Colonic mucosa (tissue), 4 donors: ENCODE data around the gene CLTCL1. TPM values are rescaled to one million over a fixed set of nuclear protein-coding genes. Genes with fewer than 3 reads are reported as not detected.

Experiments
- DNase-seq: peaks from one replicate; pipeline ENCODE4 v3.0.0-alpha.2; 2020
- H3K27ac ChIP-seq: fragments of 200-600 bp; one replicate; pipeline ENCODE4 v1.8.0; 2021
- H3K27me3 ChIP-seq: fragments of 200-600 bp; one replicate; pipeline ENCODE4 v1.8.0; 2021
- H3K36me3 ChIP-seq: fragments of 200-600 bp; one replicate; pipeline ENCODE4 v1.8.0; 2021
- H3K4me1 ChIP-seq: fragments of 200-600 bp; one replicate; pipeline ENCODE4 v1.8.0; 2021; ENCODE audit warnings: mild to moderate bottlenecking
- H3K4me3 ChIP-seq: fragments of 200-600 bp; one replicate; pipeline ENCODE4 v1.8.0; 2021
- H3K9ac ChIP-seq, 2 donors: one replicate each; pipeline ENCODE4 v1.7.0; 2013; ENCODE audit warnings: control low read depth in 2 of 2, low read depth in 2 of 2, low read length in 2 of 2
- H3K9me3 ChIP-seq: fragments of 200-600 bp; one replicate; pipeline ENCODE4 v1.8.0; 2021
- intact Hi-C: fragments of 100-400 bp; cut with DNase I; formaldehyde crosslinking; loops from one replicate; pipeline ENCODE4 v1.14.1; 2022
- total RNA-seq, 2 donors: library from RNA; stranded (reverse); fragmentation: NEBNext Ultra II Directional in 1 of 2; extraction: Animal tissue kit (Norgen Biotek cat#: 25700) in 1 of 2; gene quantifications; one replicate each; pipeline ENCODE4 v1.2.1, GENCODE V29; 2021
- TF ChIP-seq, protein P1 (sequence below): fragments of 200-600 bp; IDR thresholded peaks from one replicate; pipeline ENCODE4 v1.8.0; 2022; ENCODE audit warnings: antibody characterized with exemption, mild to moderate bottlenecking
- donor health status: healthy.
- donor health status: DM: no; HTN: no; CAD: no.
- donor health status: DM: no; HTN: no; CAD: no.

Gene CLTCL1
- total RNA-seq, 2 donors from 2014 or later: 3.4 to 3.5 TPM

DNA sequence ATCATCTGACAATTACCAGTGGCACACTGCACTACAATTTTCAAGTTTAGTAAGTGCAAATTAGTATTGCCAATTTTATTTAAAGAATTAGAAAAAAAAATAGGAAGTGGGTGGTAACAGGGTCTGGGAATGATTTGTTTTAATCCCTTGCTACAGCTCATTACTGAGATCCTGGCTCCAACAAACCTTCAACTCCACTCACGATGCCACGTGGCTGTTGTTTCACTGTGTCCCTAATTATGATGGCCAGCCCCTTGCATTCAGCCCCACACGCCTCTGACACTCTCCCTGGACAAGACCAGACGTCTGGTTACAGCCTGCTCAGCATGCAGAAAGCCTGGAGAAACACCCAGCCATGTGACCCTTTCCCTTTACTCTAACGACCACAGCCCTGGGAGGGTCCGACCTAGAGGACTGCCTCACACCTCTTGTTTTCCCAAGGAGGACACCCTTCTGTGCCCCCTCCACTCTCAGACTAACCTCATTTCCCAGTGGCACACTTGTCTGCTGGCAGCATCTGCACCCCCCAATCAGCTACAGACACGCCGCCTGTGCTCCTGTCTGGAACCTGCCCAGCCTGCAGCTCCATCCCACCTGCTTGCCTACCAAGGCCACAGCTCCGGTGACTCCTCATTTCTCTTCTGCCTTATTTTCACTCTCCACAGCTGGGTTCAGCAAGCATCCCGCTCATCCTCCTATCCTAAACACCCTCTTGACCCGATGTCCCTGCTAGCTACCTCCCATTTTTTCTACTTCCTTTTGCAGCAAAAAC is 94.5 kb downstream of the CLTCL1 start:
- no peaks in the 10 kb centered on the region for H3K9me3 ChIP-seq

DNA sequence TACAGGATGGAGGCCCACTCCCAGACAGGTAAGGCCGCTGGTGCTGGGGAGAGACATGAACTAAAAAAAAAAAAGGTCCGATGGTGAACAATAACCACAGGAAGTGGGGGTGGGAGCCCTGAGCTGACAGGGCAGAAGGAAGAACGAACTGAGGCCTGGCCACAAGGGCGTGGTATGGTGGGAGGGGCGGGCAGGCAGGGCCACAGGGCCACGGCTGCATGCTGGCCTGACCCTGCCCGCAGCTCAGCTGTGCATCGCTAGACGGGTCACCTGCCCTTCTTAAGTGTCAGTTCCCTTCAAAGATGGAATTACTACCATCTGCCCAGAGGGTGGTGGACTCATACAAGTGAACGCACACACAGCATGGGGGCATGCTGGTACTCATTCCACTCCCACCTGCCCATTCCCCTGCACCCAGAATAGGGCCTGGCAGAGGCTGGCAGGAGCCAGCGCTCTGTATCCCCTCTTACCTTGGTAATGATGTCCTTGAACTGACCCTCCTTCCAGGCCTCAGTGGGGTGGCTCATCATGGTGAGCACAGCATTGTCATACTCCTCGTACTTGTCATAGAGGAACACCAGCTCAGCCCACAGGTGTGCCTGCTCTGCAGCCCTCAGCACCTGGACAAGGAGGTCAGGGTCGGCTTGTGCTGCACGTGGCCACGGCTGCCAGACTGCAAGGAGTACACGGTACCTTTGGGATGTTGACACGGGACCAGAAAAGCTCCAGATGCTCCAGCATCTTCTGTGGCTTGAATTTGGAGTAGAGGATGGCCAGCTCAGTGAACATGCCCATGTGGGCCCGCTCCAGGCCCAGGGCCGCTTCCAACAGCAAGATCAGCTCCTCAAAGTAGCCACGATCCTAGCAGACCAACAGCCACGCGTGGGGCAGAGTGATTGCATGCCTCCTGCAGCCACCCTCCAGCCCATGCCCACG is 95.5 kb downstream of the CLTCL1 start:
- Histone ChIP-seq H3K9ac (no peak overlapping the region), H3K36me3 (no peaks in the 10 kb centered on the region), H3K27ac (no peak overlapping the region), H3K4me1 (no peaks in the 10 kb centered on the region), H3K27me3 (no peaks in the 10 kb centered on the region), H3K4me3 (no peak overlapping the region), H3K9me3 (no peaks in the 10 kb centered on the region)
- DNase-seq: no peak
- intact Hi-C loops: no loop called here
- TF ChIP-seq, protein P1, sequence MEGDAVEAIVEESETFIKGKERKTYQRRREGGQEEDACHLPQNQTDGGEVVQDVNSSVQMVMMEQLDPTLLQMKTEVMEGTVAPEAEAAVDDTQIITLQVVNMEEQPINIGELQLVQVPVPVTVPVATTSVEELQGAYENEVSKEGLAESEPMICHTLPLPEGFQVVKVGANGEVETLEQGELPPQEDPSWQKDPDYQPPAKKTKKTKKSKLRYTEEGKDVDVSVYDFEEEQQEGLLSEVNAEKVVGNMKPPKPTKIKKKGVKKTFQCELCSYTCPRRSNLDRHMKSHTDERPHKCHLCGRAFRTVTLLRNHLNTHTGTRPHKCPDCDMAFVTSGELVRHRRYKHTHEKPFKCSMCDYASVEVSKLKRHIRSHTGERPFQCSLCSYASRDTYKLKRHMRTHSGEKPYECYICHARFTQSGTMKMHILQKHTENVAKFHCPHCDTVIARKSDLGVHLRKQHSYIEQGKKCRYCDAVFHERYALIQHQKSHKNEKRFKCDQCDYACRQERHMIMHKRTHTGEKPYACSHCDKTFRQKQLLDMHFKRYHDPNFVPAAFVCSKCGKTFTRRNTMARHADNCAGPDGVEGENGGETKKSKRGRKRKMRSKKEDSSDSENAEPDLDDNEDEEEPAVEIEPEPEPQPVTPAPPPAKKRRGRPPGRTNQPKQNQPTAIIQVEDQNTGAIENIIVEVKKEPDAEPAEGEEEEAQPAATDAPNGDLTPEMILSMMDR: no peak

More for the DNA sequence above, 94.5 kb downstream of the CLTCL1 start:
- Histone ChIP-seq H3K4me3 (no peak overlapping the region), H3K9ac (no peak overlapping the region), H3K27ac (no peak overlapping the region), H3K4me1 (no peaks in the 10 kb centered on the region), H3K27me3 (no peaks in the 10 kb centered on the region), H3K36me3 (no peaks in the 10 kb centered on the region)
- intact Hi-C loops: no loop called here
- TF ChIP-seq, protein P1: no peak
- DNase-seq: no peak

DNA sequence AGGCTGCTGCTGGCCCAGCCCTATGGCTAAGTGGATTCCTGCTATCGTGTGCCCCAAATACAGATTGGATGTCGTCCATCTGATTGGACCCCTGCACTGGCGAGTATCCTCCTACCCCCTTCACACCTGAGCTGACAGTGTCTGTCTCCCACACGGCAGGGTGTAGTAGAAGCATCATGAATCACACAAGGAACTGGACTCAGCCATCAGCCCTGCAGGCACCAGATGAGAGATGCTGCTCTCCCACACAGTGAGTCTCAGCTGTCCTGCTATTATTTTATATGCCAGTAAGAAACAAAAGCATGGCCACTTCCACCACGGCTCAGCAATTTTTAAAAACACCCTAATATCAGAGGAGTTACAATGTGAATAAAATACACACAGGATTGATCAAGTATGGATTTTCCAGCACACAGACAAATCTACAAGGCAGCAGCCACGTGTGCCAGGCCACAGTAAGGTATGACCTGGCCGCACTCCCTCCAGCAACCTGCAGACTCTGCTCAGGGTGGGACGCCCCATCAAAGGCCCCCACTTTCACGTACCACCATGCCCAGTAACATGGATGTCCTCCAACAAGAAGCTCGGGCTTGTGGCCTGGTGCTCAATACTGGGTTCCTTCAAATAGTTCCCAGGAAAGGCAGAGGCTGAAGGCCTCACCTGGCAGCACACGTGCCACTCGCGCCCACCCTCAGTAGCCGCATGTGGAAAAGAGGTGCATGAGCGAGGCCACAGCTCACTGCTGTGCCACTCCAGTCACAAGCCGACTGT is 96.6 kb downstream of the CLTCL1 start:
- H3K36me3 ChIP-seq: no peaks in the 10 kb centered on the region
- no peak overlapping the region for H3K4me3 ChIP-seq
- H3K9ac ChIP-seq: no peak overlapping the region
- intact Hi-C loops: no loop called here
- H3K27ac ChIP-seq: no peak overlapping the region
- H3K27me3 ChIP-seq: no peaks in the 10 kb centered on the region
- H3K4me1 ChIP-seq: no peaks in the 10 kb centered on the region
- TF ChIP-seq, protein P1: no peak
- DNase-seq: no peak
- no peaks in the 10 kb centered on the region for H3K9me3 ChIP-seq

DNA sequence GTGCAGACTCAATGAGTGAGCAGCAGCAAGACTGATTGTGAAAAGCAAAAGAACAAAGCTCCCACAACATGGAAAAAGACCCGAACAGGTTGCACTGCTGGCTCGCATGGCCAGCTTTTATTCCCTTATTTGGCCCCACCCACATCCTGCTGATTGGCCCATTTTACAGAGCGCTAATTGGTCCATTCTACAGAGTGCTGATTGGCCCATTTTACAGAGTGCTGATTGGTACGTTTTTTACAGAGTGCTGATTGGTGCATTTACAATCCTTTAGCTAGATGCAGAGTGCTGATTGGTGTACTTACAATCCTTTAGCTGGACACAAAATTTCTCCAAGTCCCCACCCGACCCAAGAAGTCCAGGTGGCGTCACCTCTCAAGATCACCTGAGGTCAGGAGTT is 97.6 kb downstream of the CLTCL1 start:
- no peak for DNase-seq
- Histone ChIP-seq H3K9ac (no peak overlapping the region), H3K27me3 (no peaks in the 10 kb centered on the region), H3K4me3 (no peak overlapping the region), H3K4me1 (no peaks in the 10 kb centered on the region), H3K27ac (no peak overlapping the region), H3K9me3 (no peaks in the 10 kb centered on the region), H3K36me3 (no peaks in the 10 kb centered on the region)
- intact Hi-C loops: no loop called here
- TF ChIP-seq, protein P1: no peak
